IMR-90 (cell line): ENCODE data around the gene RIMBP2. TPM values are rescaled to one million over a fixed set of nuclear protein-coding genes. Genes with fewer than 3 reads are reported as not detected.

Source experiments
- ATAC-seq: fragments of 200-7000 bp; cut with Tn5 transposase; 2 replicates; pipeline ENCODE4 v1.9.1; 2020; ENCODE audit warnings: low read depth, mild to moderate bottlenecking, moderate library complexity
- BruUV-seq: library from RNA; stranded (reverse); fragments of 400-500 nt; replicated peaks from 2 replicates; lab custom pipeline; 2021; lab: Mats Ljungman, UMichigan
- CTCF ChIA-PET: fragments of 300-600 bp; formaldehyde crosslinking; extraction: SDS; loops from one replicate; lab custom pipeline; 2021; ENCODE audit warnings: antibody characterized with exemption; lab: Yijun Ruan, JAX
- POLR2A ChIA-PET: fragments of 300-600 bp; sonication (Branson Sonifier 250); formaldehyde crosslinking; loops from one replicate; lab custom pipeline; 2022; ENCODE audit warnings: antibody characterized with exemption; ENCODE audit not compliant: unreplicated experiment; lab: Charles Lee
- DNase-seq: peaks from one replicate; pipeline ENCODE4 v3.0.0; 2013
- H2AFZ ChIP-seq: replicated peaks from 2 replicates; pipeline ENCODE3; 2013; ENCODE audit warnings: low read length, mild to moderate bottlenecking; ENCODE audit not compliant: poor library complexity
- H2AK5ac ChIP-seq: 2 replicates; pipeline ENCODE4 v1.6.1; 2013; ENCODE audit warnings: low read depth, low read length, inconsistent platforms
- H2AK9ac ChIP-seq: replicated peaks from 2 replicates; pipeline ENCODE3; 2013; ENCODE audit warnings: mild to moderate bottlenecking, low read depth, low read length, moderate library complexity; ENCODE audit not compliant: poor library complexity
- H2BK120ac ChIP-seq: 2 replicates; pipeline ENCODE4 v1.6.1; 2013; ENCODE audit warnings: low read depth, low read length, inconsistent platforms
- H2BK15ac ChIP-seq: 3 replicates; pipeline ENCODE4 v1.6.1; 2013; ENCODE audit warnings: low read depth, low read length, inconsistent platforms
- H2BK20ac ChIP-seq: 2 replicates; pipeline ENCODE4 v1.6.1; 2013; ENCODE audit warnings: low read depth, mild to moderate bottlenecking, inconsistent platforms, low read length, moderate library complexity
- H2BK5ac ChIP-seq: 2 replicates; pipeline ENCODE4 v1.6.1; 2013; ENCODE audit warnings: mild to moderate bottlenecking, low read depth, low read length, inconsistent platforms; ENCODE audit not compliant: poor library complexity, severe bottlenecking
- H3K14ac ChIP-seq: replicated peaks from 2 replicates; pipeline ENCODE4 v1.6.1; 2013; ENCODE audit warnings: low read depth, low read length, inconsistent platforms
- H3K18ac ChIP-seq: 2 replicates; pipeline ENCODE4 v1.6.1; 2013; ENCODE audit warnings: low read depth, low read length, control low read depth
- H3K23ac ChIP-seq: 2 replicates; pipeline ENCODE4 v1.6.1; 2013; ENCODE audit warnings: low read depth, low read length, inconsistent platforms
- H3K27ac ChIP-seq: 2 replicates; pipeline ENCODE4 v1.5.1; 2013; ENCODE audit warnings: mild to moderate bottlenecking, control low read depth, low read length; ENCODE audit not compliant: insufficient read depth
- H3K27me3 ChIP-seq: 2 replicates; pipeline ENCODE4 v1.6.1; 2013; ENCODE audit warnings: low read length; ENCODE audit not compliant: control insufficient read depth, insufficient read depth
- H3K36me3 ChIP-seq: 2 replicates; pipeline ENCODE4 v1.6.1; 2013; ENCODE audit warnings: low read length, mixed read lengths; ENCODE audit not compliant: control insufficient read depth, insufficient read depth
- H3K4ac ChIP-seq: 2 replicates; pipeline ENCODE4 v1.6.1; 2013; ENCODE audit warnings: low read depth, low read length, inconsistent platforms
- H3K4me1 ChIP-seq: 2 replicates; pipeline ENCODE4 v1.6.1; 2013; ENCODE audit warnings: low read length, mixed read lengths; ENCODE audit not compliant: control insufficient read depth, insufficient read depth
- H3K4me2 ChIP-seq: 2 replicates; pipeline ENCODE4 v1.6.1; 2013; ENCODE audit warnings: low read depth, mild to moderate bottlenecking, control low read depth, low read length, moderate library complexity
- H3K4me3 ChIP-seq: 2 replicates; pipeline ENCODE4 v1.5.1; 2013; ENCODE audit warnings: low read depth, mild to moderate bottlenecking, control low read depth, low read length, moderate library complexity; ENCODE audit not compliant: insufficient read depth
- H3K56ac ChIP-seq: 2 replicates; pipeline ENCODE4 v1.6.1; 2013; ENCODE audit warnings: low read length, inconsistent platforms; ENCODE audit not compliant: insufficient read depth; ENCODE audit errors: extremely low read depth
- H3K79me1 ChIP-seq, 2 experiments: 2 replicates each; pipeline ENCODE4 v1.6.1; 2013; ENCODE audit warnings: low read length in 2 of 2, inconsistent platforms in 1 of 2, low read depth in 1 of 2
- H3K9ac ChIP-seq: 2 replicates; pipeline ENCODE4 v1.6.1; 2013; ENCODE audit warnings: low read depth, low read length, control low read depth
- H3K9me1 ChIP-seq: 2 replicates; pipeline ENCODE4 v1.6.1; 2013; ENCODE audit warnings: low read length, inconsistent platforms; ENCODE audit not compliant: insufficient read depth
- H3K9me3 ChIP-seq: 2 replicates; pipeline ENCODE4 v1.6.1; 2013; ENCODE audit warnings: low read length; ENCODE audit not compliant: control insufficient read depth, insufficient read depth
- H4K20me1 ChIP-seq: 2 replicates; pipeline ENCODE4 v1.6.1; 2013; ENCODE audit warnings: low read length, inconsistent platforms; ENCODE audit not compliant: insufficient read depth
- H4K5ac ChIP-seq: 2 replicates; pipeline ENCODE4 v1.6.1; 2013; ENCODE audit warnings: mild to moderate bottlenecking, low read depth, low read length, control low read depth
- H4K8ac ChIP-seq, 2 experiments: 2 replicates each; pipeline ENCODE4 v1.6.1; 2013; ENCODE audit warnings: low read depth in 2 of 2, low read length in 2 of 2, control low read depth in 1 of 2, inconsistent platforms in 1 of 2
- H4K91ac ChIP-seq: 2 replicates; pipeline ENCODE4 v1.6.1; 2013; ENCODE audit warnings: low read depth, low read length, inconsistent platforms; ENCODE audit not compliant: insufficient read depth
- BHLHE40 ChIP-seq: fragments of 150-350 bp; IDR thresholded peaks from 2 replicates; pipeline ENCODE4 v1.6.1; 2016; ENCODE audit warnings: mild to moderate bottlenecking, low read depth, low read length
- CHD1 ChIP-seq: IDR thresholded peaks from 2 replicates; pipeline ENCODE4 v1.6.1; 2012; ENCODE audit warnings: low read depth, low read length, improper control_type of control experiment
- CTCF ChIP-seq: conservative IDR thresholded peaks from 2 replicates; pipeline ENCODE4 v1.5.1; 2012; ENCODE audit warnings: mild to moderate bottlenecking, low read depth, low read length, improper control_type of control experiment
- FOS ChIP-seq: fragments of 150-350 bp; IDR thresholded peaks from 2 replicates; pipeline ENCODE4 v1.6.1; 2016; ENCODE audit warnings: low read depth, low read length
- MAFK ChIP-seq: IDR thresholded peaks from 2 replicates; pipeline ENCODE4 v1.6.1; 2012; ENCODE audit warnings: low read depth, low read length, improper control_type of control experiment
- MAZ ChIP-seq: IDR thresholded peaks from 2 replicates; pipeline ENCODE4 v1.6.1; 2012; ENCODE audit warnings: low read depth, mild to moderate bottlenecking, low read length, improper control_type of control experiment, moderate library complexity, borderline replicate concordance
- MXI1 ChIP-seq: IDR thresholded peaks from 2 replicates; pipeline ENCODE4 v1.6.1; 2012; ENCODE audit warnings: low read depth, mild to moderate bottlenecking, low read length, moderate library complexity, borderline replicate concordance
- NFE2L2 ChIP-seq: fragments of 150-350 bp; IDR thresholded peaks from 2 replicates; pipeline ENCODE4 v1.6.1; 2016; ENCODE audit warnings: low read depth, mild to moderate bottlenecking, low read length
- POLR2A ChIP-seq: IDR thresholded peaks from 2 replicates; pipeline ENCODE4 v1.6.1; 2012; ENCODE audit warnings: mild to moderate bottlenecking, low read depth, low read length
- RAD21 ChIP-seq: IDR thresholded peaks from 2 replicates; pipeline ENCODE4 v1.6.1; 2012; ENCODE audit warnings: low read length, improper control_type of control experiment
- RCOR1 ChIP-seq: IDR thresholded peaks from 2 replicates; pipeline ENCODE4 v1.6.1; 2012; ENCODE audit warnings: mild to moderate bottlenecking, low read length, improper control_type of control experiment; ENCODE audit not compliant: insufficient replicate concordance
- RFX5 ChIP-seq: IDR thresholded peaks from 2 replicates; pipeline ENCODE4 v1.8.0; 2012; ENCODE audit warnings: low read depth, mild to moderate bottlenecking, low read length, moderate library complexity
- SMC3 ChIP-seq: fragments of 150-350 bp; IDR thresholded peaks from 2 replicates; pipeline ENCODE4 v1.6.1; 2016; ENCODE audit warnings: low read depth, mild to moderate bottlenecking, antibody characterized with exemption, low read length, moderate library complexity
- WGBS, 2 experiments: methylation state at CpG; one replicate each; pipeline versions ENCODE4 v1.1.5 to v1.1.7; 2013; ENCODE audit warnings: missing lambda C conversion rate in 2 of 2; ENCODE audit not compliant: insufficient read length in 1 of 2; ENCODE audit errors: extremely low coverage in 2 of 2; 5-methylcytosine and 5-hydroxymethylcytosine counted together
- dilution Hi-C: fragments of 300-500 bp; cut with HindIII; formaldehyde crosslinking; loops from one replicate; pipeline ENCODE4 v1.14.3; 2018; ENCODE audit warnings: low sequenced_read_pairs; ENCODE audit not compliant: unreplicated experiment
- in situ Hi-C: fragments of 300-500 bp; cut with MboI; formaldehyde crosslinking; loops from 3 replicates; pipeline ENCODE4 v1.14.3; 2019; ENCODE audit warnings: low sequenced_read_pairs, inconsistent platforms, mixed read lengths
- intact Hi-C: fragments of 100-400 bp; cut with micrococcal nuclease; formaldehyde crosslinking; loops from 2 replicates; pipeline ENCODE4 v1.10.0; 2022
- polyA plus RNA-seq, 3 experiments: library from polyadenylated mRNA; depleted of rRNA; stranded (reverse); fragments of >200 nt; gene quantifications; 2 replicates each; pipeline ENCODE4 v1.2.3, GENCODE V29; 2012; ENCODE audit warnings: low replicate concordance in 1 of 3
- total RNA-seq: library from RNA; depleted of rRNA; stranded (reverse); fragments of >200 nt; gene quantifications from 2 replicates; pipeline ENCODE4 v1.2.3, GENCODE V29; 2012
- TF ChIP-seq, protein P1 (sequence below): fragments of 150-350 bp; IDR thresholded peaks from 2 replicates; pipeline ENCODE4 v1.6.1; 2017; ENCODE audit warnings: mild to moderate bottlenecking, antibody characterized with exemption, low read length, low read depth
- TF ChIP-seq, protein P2 (sequence below): fragments of 150-350 bp; IDR thresholded peaks from 2 replicates; pipeline ENCODE4 v1.6.1; 2016; ENCODE audit warnings: low read depth, mild to moderate bottlenecking, low read length, moderate library complexity, borderline replicate concordance

The RIMBP2 gene
- total and polyA plus RNA-seq, 2 of the 4 experiments (the other 2 are of a cell fraction): not detected

DNA sequence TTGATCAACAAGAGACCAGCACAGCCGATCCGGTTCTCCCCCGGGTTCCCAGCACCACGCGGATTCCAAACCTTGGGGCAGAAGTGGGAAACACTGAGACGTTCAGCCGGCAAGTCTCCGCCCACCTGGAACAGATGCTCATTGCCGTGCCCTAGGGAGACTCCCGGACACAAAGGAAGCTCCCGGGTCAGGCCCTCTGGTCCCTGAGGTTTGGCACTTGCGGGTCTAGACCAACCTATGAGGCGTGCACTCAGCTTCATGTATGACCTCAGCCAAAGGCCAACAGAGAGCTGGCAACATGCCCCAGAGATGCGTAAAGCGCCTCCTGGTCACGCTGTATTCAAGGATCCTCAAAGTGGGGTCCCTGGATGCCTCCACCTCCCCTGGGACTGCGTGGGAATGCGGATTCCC lies 2.5 kb downstream of the RIMBP2 start:
- in situ Hi-C loops (no loop called here), dilution Hi-C loops (no loop called here), intact Hi-C loops (no loop called here)
- no peak overlapping the region for H4K5ac ChIP-seq
- H3K4me2 ChIP-seq: no peak overlapping the region
- no peak overlapping the region for H3K4ac ChIP-seq
- 17% methylated on average over 11 of the region's 18 CpGs; no CpG with 5 or more reads in 1 of the 2 experiments for WGBS, 2 experiments
- no peaks in the 10 kb centered on the region for H3K79me1 ChIP-seq
- no peaks in the 10 kb centered on the region for H3K36me3 ChIP-seq
- H3K23ac ChIP-seq: no peak overlapping the region
- no peak overlapping the region for H2BK5ac ChIP-seq
- H4K20me1 ChIP-seq: no peaks in the 10 kb centered on the region
- POLR2A ChIA-PET: no interaction called here
- H2BK120ac ChIP-seq: no peak overlapping the region
- H3K27me3 ChIP-seq: no peaks in the 10 kb centered on the region
- no peaks in the 10 kb centered on the region for H3K4me1 ChIP-seq
- no peak overlapping the region for H2AK5ac ChIP-seq
- no peak overlapping the region for H4K8ac ChIP-seq
- TF ChIP-seq, protein P1, sequence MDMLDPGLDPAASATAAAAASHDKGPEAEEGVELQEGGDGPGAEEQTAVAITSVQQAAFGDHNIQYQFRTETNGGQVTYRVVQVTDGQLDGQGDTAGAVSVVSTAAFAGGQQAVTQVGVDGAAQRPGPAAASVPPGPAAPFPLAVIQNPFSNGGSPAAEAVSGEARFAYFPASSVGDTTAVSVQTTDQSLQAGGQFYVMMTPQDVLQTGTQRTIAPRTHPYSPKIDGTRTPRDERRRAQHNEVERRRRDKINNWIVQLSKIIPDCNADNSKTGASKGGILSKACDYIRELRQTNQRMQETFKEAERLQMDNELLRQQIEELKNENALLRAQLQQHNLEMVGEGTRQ: no peak
- TF ChIP-seq RFX5 (no peak), CHD1 (no peak), RAD21 (no peak), CTCF (no peak), MXI1 (no peak), NFE2L2 (no peak), POLR2A (no peak), FOS (no peak), BHLHE40 (no peak), MAFK (no peak), MAZ (no peak), RCOR1 (no peak), SMC3 (no peak)
- TF ChIP-seq, protein P2, sequence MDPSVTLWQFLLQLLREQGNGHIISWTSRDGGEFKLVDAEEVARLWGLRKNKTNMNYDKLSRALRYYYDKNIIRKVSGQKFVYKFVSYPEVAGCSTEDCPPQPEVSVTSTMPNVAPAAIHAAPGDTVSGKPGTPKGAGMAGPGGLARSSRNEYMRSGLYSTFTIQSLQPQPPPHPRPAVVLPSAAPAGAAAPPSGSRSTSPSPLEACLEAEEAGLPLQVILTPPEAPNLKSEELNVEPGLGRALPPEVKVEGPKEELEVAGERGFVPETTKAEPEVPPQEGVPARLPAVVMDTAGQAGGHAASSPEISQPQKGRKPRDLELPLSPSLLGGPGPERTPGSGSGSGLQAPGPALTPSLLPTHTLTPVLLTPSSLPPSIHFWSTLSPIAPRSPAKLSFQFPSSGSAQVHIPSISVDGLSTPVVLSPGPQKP: no peak
- ATAC-seq: no peak
- no TSS peak for BruUV-seq
- peaks cover 23% of the 10 kb centered on the region for H3K9me3 ChIP-seq
- no peak overlapping the region for H2AFZ ChIP-seq
- H3K14ac ChIP-seq: no peak overlapping the region
- H3K18ac ChIP-seq: no peak overlapping the region
- no peak overlapping the region for H2AK9ac ChIP-seq
- no peak overlapping the region for H2BK20ac ChIP-seq
- no peak overlapping the region for H3K4me3 ChIP-seq
- no peak overlapping the region for H3K9ac ChIP-seq
- no peak overlapping the region for H2BK15ac ChIP-seq
- H3K9me1 ChIP-seq: no peaks in the 10 kb centered on the region
- no peak overlapping the region for H3K56ac ChIP-seq
- DNase-seq: no peak
- H3K27ac ChIP-seq: no peak overlapping the region
- CTCF ChIA-PET: no interaction called here
- no peak overlapping the region for H4K91ac ChIP-seq
